ENCODE measurements around the gene C2CD2L.
"Not testable (repeated sequence)": the region's sequence is repeated elsewhere in the genome, so short reads cannot be mapped to it uniquely, and the experiment has no call there.

C2CD2L gene

GRCh38 chr11:119093942-119094815 lies 13.0 kb upstream of the C2CD2L start:
- peak; percentile 61 for DNase-seq

- DNase-seq: peak; percentile 70
Measured at GRCh38 chr11:119094816-119095065, 12.4 kb upstream of the C2CD2L start.

- DNase-seq: peak; percentile 100
Measured at GRCh38 chr11:119095066-119095880, 11.9 kb upstream of the C2CD2L start.

GRCh38 chr11:119099711-119100110 lies 7.4 kb upstream of the C2CD2L start:
- DNase-seq: no peak

- no peak for DNase-seq
Measured at GRCh38 chr11:119100246-119100970, 6.7 kb upstream of the C2CD2L start.

- DNase-seq: no peak
Measured at GRCh38 chr11:119100994-119101758, 6.0 kb upstream of the C2CD2L start.

GRCh38 chr11:119101759-119102423 lies 5.3 kb upstream of the C2CD2L start, which contains the start of gene DPAGT1:
DPAGT1 (minus strand) TSS chr11:119101853; CDS start chr11:119101655, 198 bp downstream.
- peak; percentile 88 for DNase-seq

DNA sequence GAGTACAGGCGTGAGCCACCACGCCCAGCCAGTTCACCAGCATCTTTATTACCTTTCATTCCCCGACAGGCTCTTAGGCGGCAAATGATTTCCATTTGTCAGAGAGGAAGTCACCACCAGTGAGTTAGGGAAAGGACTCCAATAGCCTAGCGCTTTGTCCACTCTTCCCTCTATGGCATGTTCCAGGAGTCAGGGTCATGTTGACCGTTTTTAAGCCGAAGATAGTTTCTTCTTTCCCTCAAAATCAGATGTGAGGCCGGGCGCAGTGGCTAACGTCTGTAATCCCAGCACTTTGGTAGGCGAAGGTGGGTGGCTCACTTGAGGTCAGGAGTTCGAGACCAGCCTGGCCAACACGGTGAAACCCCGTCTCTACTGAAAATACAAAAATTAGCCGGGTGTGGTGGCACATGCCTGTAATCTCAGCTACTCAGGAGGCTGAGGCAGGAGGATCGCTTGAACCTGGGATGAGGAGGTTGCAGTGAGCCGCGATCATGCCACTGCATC lies 3.9 kb upstream of the C2CD2L start:
- DNase-seq: not testable (repeated sequence)

DNA sequence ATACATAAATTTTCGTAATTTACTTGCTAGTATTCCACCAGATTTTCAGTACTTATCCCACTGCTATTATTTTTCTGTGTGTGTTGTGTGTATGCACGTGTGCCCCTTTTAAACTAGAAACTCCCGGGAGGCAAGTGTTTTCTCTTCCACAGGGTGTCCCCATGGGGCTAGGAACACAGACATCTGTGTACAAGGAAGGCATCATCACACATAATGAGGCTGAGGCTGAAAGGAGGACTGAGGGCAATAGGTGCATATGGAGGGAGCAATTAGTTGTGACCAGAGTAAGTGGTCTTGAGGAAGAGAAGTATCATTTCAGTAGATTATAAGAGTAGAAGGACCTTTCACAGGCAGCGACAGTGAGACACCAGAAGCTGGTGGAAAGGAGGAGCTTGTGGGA lies 3.4 kb upstream of the C2CD2L start:
- DNase-seq: no peak

- DNase-seq: no peak
Measured at GRCh38 chr11:119107538-119108145, 498 bp downstream of the C2CD2L start.

GRCh38 chr11:119108146-119108856 lies 1.2 kb downstream of the C2CD2L start:
- peak; percentile 27 for DNase-seq

- no peak for DNase-seq
Measured at GRCh38 chr11:119108857-119109221, 1.7 kb downstream of the C2CD2L start.

DNA sequence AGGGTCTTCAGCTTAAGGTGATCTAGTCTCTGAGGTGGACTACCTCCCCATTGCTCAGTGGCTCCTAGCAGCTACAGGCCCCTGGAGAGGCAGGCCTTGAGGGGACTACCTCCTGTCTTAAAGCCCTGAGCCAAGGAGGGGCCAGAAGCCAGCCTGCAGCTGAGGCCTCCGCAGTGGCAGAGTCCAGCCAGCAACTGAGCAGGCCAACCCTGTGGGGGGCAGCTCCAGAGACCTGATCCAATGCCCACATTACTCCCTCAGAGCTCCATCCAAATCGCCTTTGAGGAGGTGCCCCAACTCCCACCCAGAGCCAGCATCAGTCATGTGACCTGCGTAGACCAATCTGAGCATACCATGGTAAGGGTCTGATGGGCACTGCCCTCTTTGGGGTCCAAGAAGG lies 2.7 kb downstream of the C2CD2L start:
- DNase-seq: no peak

GRCh38 chr11:119110439-119110838 lies 3.3 kb downstream of the C2CD2L start:
- DNase-seq: no peak

- DNase-seq: no peak
Measured at GRCh38 chr11:119111361-119111925, 4.3 kb downstream of the C2CD2L start.

GRCh38 chr11:119112314-119113020 lies 5.3 kb downstream of the C2CD2L start:
- no peak for DNase-seq

GRCh38 chr11:119113716-119114115 lies 6.6 kb downstream of the C2CD2L start:
- DNase-seq: no peak

GRCh38 chr11:119114351-119114750 lies 7.2 kb downstream of the C2CD2L start:
- DNase-seq: no peak

- DNase-seq: no peak
Measured at GRCh38 chr11:119115484-119116234, 8.5 kb downstream of the C2CD2L start.
